Measurements from ENCODE around the gene MPC1L. TPM values are rescaled to one million over a fixed set of nuclear protein-coding genes. Genes with fewer than 3 reads are reported as not detected.

MPC1L gene
- total RNA-seq, 1 experiment from 2014 or later: not detected

- Histone ChIP-seq H3K27me3 (ENCODE audit: control insufficient read depth, insufficient read depth, low read length) (no peaks in the 10 kb centered on the region), H3K4me3 (ENCODE audit: low read depth in 2 of 2, low read length in 2 of 2) (no peak overlapping the region), H3K36me3 (ENCODE audit: control insufficient read depth, insufficient read depth, low read length) (no peaks in the 10 kb centered on the region), H3K9me3 (ENCODE audit: control insufficient read depth, insufficient read depth, low read depth, low read length) (no peaks in the 10 kb centered on the region), H3K4me1 (ENCODE audit: control insufficient read depth, insufficient read depth, low read length) (no peaks in the 10 kb centered on the region), H3K27ac (ENCODE audit: low read length) (no peak overlapping the region)
- intact Hi-C loops (cut with micrococcal nuclease; ENCODE audit: unreplicated experiment): no loop called here
- ChIA-PET POLR2A (no interaction called here), CTCF (no interaction called here)
- ATAC-seq (no peak), DNase-seq (ENCODE audit: low read depth, low spot score) (no peak)
- in situ Hi-C loops (cut with HindIII; ENCODE audit: low pct_unique_long_range_greater_than_20kb, low sequenced_read_pairs): no loop called here
- TF ChIP-seq TCF7L2 (IDR thresholded peaks at IDR 0.05; ENCODE audit: low read depth, low read length) (no peak), SIN3A (IDR thresholded peaks at IDR 0.05; ENCODE audit: borderline replicate concordance, insufficient read depth, low read depth, low read length) (no peak), POLR2AphosphoS5 (IDR thresholded peaks at IDR 0.05; ENCODE audit: low read depth, low read length) (no peak), CTCF (IDR thresholded peaks at IDR 0.05) (no peak)
- TF ChIP-seq, protein P1, sequence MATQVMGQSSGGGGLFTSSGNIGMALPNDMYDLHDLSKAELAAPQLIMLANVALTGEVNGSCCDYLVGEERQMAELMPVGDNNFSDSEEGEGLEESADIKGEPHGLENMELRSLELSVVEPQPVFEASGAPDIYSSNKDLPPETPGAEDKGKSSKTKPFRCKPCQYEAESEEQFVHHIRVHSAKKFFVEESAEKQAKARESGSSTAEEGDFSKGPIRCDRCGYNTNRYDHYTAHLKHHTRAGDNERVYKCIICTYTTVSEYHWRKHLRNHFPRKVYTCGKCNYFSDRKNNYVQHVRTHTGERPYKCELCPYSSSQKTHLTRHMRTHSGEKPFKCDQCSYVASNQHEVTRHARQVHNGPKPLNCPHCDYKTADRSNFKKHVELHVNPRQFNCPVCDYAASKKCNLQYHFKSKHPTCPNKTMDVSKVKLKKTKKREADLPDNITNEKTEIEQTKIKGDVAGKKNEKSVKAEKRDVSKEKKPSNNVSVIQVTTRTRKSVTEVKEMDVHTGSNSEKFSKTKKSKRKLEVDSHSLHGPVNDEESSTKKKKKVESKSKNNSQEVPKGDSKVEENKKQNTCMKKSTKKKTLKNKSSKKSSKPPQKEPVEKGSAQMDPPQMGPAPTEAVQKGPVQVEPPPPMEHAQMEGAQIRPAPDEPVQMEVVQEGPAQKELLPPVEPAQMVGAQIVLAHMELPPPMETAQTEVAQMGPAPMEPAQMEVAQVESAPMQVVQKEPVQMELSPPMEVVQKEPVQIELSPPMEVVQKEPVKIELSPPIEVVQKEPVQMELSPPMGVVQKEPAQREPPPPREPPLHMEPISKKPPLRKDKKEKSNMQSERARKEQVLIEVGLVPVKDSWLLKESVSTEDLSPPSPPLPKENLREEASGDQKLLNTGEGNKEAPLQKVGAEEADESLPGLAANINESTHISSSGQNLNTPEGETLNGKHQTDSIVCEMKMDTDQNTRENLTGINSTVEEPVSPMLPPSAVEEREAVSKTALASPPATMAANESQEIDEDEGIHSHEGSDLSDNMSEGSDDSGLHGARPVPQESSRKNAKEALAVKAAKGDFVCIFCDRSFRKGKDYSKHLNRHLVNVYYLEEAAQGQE (IDR thresholded peaks at IDR 0.05; ENCODE audit: insufficient read depth in 1 of 2, low read depth in 2 of 2, low read length in 1 of 2): no peak
- BruUV-seq (replicated peaks): no TSS peak
Observed at GRCh38 chrX:40623665-40624064, 437 bp downstream of the MPC1L start.

DNA sequence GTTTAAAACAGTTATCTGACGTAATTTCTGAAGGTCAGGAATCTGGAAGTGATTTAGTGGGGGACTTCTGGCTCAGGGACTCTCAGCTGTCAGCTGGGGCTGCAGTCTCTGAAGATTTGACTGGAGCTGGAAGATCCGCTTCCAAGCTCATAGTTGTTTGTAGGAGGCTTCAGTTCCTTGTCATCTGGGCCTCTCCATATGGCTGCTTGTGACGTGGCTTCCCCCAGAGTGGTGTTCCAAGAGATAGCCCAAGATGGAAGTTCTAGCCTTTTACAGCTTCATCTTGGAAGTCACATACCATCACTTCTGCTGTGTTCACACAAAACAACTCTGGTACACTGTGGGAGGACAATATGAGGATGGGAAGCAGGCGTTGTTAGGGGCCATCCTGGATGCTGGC is 2.1 kb downstream of the MPC1L start:
- intact Hi-C loops (cut with micrococcal nuclease; ENCODE audit: unreplicated experiment) (no loop called here), in situ Hi-C loops (cut with HindIII; ENCODE audit: low pct_unique_long_range_greater_than_20kb, low sequenced_read_pairs) (no loop called here)
- DNase-seq (ENCODE audit: low read depth, low spot score): no peak
- Histone ChIP-seq H3K36me3 (ENCODE audit: control insufficient read depth, insufficient read depth, low read length) (no peaks in the 10 kb centered on the region), H3K9me3 (ENCODE audit: control insufficient read depth, insufficient read depth, low read depth, low read length) (no peaks in the 10 kb centered on the region), H3K27ac (ENCODE audit: low read length) (no peak overlapping the region), H3K4me1 (ENCODE audit: control insufficient read depth, insufficient read depth, low read length) (no peaks in the 10 kb centered on the region), H3K27me3 (ENCODE audit: control insufficient read depth, insufficient read depth, low read length) (no peaks in the 10 kb centered on the region), H3K4me3 (ENCODE audit: low read depth in 2 of 2, low read length in 2 of 2) (no peak overlapping the region)
- ATAC-seq: no peak
- ChIA-PET CTCF (interaction anchor here (0.6 kb wide), 1 partner anchor 81 kb away, joined by 3 read pairs; no protein-coding TSS in a partner anchor), POLR2A (no interaction called here)
- no peak for TF ChIP-seq TCF7L2 (IDR thresholded peaks at IDR 0.05; ENCODE audit: low read depth, low read length)
- TF ChIP-seq, protein P1 (IDR thresholded peaks at IDR 0.05; ENCODE audit: insufficient read depth in 1 of 2, low read depth in 2 of 2, low read length in 1 of 2): no peak
- no peak for TF ChIP-seq CTCF (IDR thresholded peaks at IDR 0.05)
- TF ChIP-seq POLR2AphosphoS5 (IDR thresholded peaks at IDR 0.05; ENCODE audit: low read depth, low read length): no peak
- no peak for TF ChIP-seq SIN3A (IDR thresholded peaks at IDR 0.05; ENCODE audit: borderline replicate concordance, insufficient read depth, low read depth, low read length)
- BruUV-seq (replicated peaks): no TSS peak
